K562 (cell line): ENCODE data around the gene NOP14. TPM values are rescaled to one million over a fixed set of nuclear protein-coding genes. Genes with fewer than 3 reads are reported as not detected.

ENCODE experiments used
- ASH1L ChIP-seq: fragments of 450-650 bp; IDR thresholded peaks from 2 replicates; pipeline ENCODE4 v1.6.1; 2018; ENCODE audit warnings: borderline replicate concordance, mild to moderate bottlenecking, low read depth; ENCODE audit not compliant: partially characterized antibody
- BHLHE40 ChIP-seq: IDR thresholded peaks from 2 replicates; pipeline ENCODE4 v1.6.1; 2011; ENCODE audit warnings: low read length, improper control_type of control experiment
- CBFA2T2 ChIP-seq: fragments of 450-650 bp; conservative IDR thresholded peaks from 2 replicates; pipeline ENCODE4 v1.6.1; 2017; ENCODE audit warnings: mild to moderate bottlenecking
- CCAR2 ChIP-seq: fragments of 200-400 bp; formaldehyde crosslinking; IDR thresholded peaks from 2 replicates; pipeline ENCODE4 v1.6.1; 2017; ENCODE audit warnings: mild to moderate bottlenecking, low read depth, low read length
- MNT ChIP-seq, 2 experiments: fragments of 450-650 bp; conservative IDR thresholded peaks; 2 replicates each; pipeline ENCODE4 v1.6.1; 2017; ENCODE audit warnings: mild to moderate bottlenecking in 2 of 2, moderate library complexity in 2 of 2
- RB1 ChIP-seq: fragments of 450-650 bp; IDR thresholded peaks from 2 replicates; pipeline ENCODE4 v1.6.1; 2017; ENCODE audit warnings: low read depth, mild to moderate bottlenecking
- RBBP5 ChIP-seq: fragments of 200-600 bp; sonication (generic); IDR thresholded peaks from 2 replicates; pipeline ENCODE4 v1.6.1; 2012; ENCODE audit warnings: borderline replicate concordance, mild to moderate bottlenecking, low read length, control low read depth, inconsistent platforms; ENCODE audit not compliant: insufficient read depth, poor library complexity, severe bottlenecking
- TBL1XR1 ChIP-seq, 2 experiments: IDR thresholded peaks; 2 replicates each; pipeline ENCODE4 v1.6.1; 2012; ENCODE audit warnings: improper control_type of control experiment in 2 of 2, low read length in 2 of 2, mild to moderate bottlenecking in 1 of 2
- ZNF175 ChIP-seq: fragments of 200-800 bp; sonication (Bioruptor generic); IDR thresholded peaks from 2 replicates; pipeline ENCODE4 v1.6.1; 2016; ENCODE audit warnings: low read depth, mild to moderate bottlenecking, missing genetic modification characterization, missing compliant biosample characterization
- ZNF239 ChIP-seq: fragments of 250-450 bp; sonication (Bioruptor Pico); IDR thresholded peaks from 2 replicates; pipeline ENCODE4 v1.4.0; 2020; ENCODE audit warnings: mild to moderate bottlenecking
- ZNF311 ChIP-seq: fragments of 250-450 bp; sonication (Bioruptor Pico); IDR thresholded peaks from 2 replicates; pipeline ENCODE4 v1.4.0; 2020; ENCODE audit warnings: mild to moderate bottlenecking, moderate library complexity
- ZNF76 ChIP-seq: fragments of 250-450 bp; sonication (Bioruptor Pico); IDR thresholded peaks from 2 replicates; pipeline ENCODE4 v1.4.0; 2020; ENCODE audit warnings: mild to moderate bottlenecking, moderate library complexity, borderline replicate concordance
- ZNF780A ChIP-seq: fragments of 250-450 bp; sonication (Bioruptor Pico); IDR thresholded peaks from 2 replicates; pipeline ENCODE4 v1.5.0; 2021; ENCODE audit warnings: mild to moderate bottlenecking
- polyA plus RNA-seq, 8 experiments: library from polyadenylated mRNA; depleted of rRNA in 4 of 8; stranded (reverse) in 5 of 8; unstranded in 3 of 8; fragments of >200 nt; fragmentation: Nextera tagmentation in 2 of 8; fragmentation: Illumina TruSeq in 1 of 8; extraction: Ambion mirVana in 2 of 8; extraction: Trizol in 1 of 8; gene quantifications; 2 replicates each; pipeline versions ENCODE4 v1.2.1 to v1.2.3, GENCODE V29; 2011 to 2014; ENCODE audit warnings: inconsistent platforms in 1 of 8, missing spikeins in 1 of 8
- total RNA-seq, 7 experiments: library from RNA; depleted of rRNA in 6 of 7; stranded (reverse); fragments of >200 nt in 6 of 7; fragmentation: Illumina TruSeq in 2 of 7; extraction: Trizol in 2 of 7; gene quantifications; 2 replicates each; pipeline versions ENCODE4 v1.2.1 to v1.2.3, GENCODE V29; 2011 to 2021; ENCODE audit warnings: low replicate concordance in 1 of 7
- TF ChIP-seq, protein P1 (sequence below): fragments of 200-600 bp; sonication (generic); IDR thresholded peaks from one replicate; pipeline ENCODE4 v1.6.1; 2012; ENCODE audit warnings: mild to moderate bottlenecking, low read depth, low read length, inconsistent platforms

The NOP14 gene
- total and polyA plus RNA-seq, 9 of the 15 experiments (the other 6 are each of a cell fraction or from before 2014, with no cell fraction given), result 12.7 to 76.0 (median 50.9) TPM

DNA sequence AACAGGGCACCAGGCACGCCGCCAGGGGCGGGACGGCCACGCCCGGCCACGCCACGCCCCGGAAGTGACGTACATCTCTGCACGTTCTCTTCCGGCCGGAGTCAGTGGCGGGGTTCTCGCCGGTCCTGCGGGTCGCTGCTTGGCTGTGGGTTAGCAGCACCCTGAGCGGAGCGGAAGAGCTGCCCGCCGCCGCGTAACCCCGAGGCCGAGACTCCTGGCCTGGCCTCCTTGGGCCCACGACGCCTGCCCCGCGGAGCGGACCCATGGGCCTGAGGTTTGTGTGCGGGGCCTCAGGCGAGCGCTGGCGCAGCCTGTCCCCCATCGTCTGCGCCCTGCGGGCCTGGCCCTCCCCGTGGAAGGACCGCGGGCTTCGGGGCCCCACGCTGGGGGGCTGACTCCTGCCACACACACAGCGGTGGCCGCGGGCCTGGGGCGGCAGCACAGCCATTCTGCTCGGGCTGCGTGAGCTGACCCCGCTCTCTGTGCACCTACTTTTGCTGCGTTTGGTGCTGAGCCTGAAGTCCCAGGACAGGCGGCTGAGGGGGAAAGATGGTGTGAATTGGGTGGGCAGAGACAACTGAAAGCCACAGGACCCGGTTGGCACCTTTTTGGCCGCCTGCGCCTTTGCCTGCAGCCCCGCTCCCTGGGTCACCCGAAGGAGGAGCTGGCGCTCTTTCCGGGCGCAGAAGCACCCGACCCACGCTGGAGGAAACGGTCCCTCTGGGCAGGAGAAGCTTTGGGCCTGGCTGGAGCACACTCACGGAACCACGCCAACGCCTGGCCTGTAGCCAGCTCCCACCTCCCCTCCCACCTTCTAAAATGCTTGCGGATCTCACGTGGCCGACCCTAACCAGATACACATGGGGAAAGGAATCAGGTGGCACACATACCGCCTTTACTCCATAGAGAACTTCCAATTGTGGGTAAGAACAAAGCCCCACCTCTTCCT, 28.1 kb downstream of the NOP14 start (continued):
- no peak for TF ChIP-seq ZNF239 (CRISPR knock-in tag)
- no peak for TF ChIP-seq ASH1L
- TF ChIP-seq, protein P1, sequence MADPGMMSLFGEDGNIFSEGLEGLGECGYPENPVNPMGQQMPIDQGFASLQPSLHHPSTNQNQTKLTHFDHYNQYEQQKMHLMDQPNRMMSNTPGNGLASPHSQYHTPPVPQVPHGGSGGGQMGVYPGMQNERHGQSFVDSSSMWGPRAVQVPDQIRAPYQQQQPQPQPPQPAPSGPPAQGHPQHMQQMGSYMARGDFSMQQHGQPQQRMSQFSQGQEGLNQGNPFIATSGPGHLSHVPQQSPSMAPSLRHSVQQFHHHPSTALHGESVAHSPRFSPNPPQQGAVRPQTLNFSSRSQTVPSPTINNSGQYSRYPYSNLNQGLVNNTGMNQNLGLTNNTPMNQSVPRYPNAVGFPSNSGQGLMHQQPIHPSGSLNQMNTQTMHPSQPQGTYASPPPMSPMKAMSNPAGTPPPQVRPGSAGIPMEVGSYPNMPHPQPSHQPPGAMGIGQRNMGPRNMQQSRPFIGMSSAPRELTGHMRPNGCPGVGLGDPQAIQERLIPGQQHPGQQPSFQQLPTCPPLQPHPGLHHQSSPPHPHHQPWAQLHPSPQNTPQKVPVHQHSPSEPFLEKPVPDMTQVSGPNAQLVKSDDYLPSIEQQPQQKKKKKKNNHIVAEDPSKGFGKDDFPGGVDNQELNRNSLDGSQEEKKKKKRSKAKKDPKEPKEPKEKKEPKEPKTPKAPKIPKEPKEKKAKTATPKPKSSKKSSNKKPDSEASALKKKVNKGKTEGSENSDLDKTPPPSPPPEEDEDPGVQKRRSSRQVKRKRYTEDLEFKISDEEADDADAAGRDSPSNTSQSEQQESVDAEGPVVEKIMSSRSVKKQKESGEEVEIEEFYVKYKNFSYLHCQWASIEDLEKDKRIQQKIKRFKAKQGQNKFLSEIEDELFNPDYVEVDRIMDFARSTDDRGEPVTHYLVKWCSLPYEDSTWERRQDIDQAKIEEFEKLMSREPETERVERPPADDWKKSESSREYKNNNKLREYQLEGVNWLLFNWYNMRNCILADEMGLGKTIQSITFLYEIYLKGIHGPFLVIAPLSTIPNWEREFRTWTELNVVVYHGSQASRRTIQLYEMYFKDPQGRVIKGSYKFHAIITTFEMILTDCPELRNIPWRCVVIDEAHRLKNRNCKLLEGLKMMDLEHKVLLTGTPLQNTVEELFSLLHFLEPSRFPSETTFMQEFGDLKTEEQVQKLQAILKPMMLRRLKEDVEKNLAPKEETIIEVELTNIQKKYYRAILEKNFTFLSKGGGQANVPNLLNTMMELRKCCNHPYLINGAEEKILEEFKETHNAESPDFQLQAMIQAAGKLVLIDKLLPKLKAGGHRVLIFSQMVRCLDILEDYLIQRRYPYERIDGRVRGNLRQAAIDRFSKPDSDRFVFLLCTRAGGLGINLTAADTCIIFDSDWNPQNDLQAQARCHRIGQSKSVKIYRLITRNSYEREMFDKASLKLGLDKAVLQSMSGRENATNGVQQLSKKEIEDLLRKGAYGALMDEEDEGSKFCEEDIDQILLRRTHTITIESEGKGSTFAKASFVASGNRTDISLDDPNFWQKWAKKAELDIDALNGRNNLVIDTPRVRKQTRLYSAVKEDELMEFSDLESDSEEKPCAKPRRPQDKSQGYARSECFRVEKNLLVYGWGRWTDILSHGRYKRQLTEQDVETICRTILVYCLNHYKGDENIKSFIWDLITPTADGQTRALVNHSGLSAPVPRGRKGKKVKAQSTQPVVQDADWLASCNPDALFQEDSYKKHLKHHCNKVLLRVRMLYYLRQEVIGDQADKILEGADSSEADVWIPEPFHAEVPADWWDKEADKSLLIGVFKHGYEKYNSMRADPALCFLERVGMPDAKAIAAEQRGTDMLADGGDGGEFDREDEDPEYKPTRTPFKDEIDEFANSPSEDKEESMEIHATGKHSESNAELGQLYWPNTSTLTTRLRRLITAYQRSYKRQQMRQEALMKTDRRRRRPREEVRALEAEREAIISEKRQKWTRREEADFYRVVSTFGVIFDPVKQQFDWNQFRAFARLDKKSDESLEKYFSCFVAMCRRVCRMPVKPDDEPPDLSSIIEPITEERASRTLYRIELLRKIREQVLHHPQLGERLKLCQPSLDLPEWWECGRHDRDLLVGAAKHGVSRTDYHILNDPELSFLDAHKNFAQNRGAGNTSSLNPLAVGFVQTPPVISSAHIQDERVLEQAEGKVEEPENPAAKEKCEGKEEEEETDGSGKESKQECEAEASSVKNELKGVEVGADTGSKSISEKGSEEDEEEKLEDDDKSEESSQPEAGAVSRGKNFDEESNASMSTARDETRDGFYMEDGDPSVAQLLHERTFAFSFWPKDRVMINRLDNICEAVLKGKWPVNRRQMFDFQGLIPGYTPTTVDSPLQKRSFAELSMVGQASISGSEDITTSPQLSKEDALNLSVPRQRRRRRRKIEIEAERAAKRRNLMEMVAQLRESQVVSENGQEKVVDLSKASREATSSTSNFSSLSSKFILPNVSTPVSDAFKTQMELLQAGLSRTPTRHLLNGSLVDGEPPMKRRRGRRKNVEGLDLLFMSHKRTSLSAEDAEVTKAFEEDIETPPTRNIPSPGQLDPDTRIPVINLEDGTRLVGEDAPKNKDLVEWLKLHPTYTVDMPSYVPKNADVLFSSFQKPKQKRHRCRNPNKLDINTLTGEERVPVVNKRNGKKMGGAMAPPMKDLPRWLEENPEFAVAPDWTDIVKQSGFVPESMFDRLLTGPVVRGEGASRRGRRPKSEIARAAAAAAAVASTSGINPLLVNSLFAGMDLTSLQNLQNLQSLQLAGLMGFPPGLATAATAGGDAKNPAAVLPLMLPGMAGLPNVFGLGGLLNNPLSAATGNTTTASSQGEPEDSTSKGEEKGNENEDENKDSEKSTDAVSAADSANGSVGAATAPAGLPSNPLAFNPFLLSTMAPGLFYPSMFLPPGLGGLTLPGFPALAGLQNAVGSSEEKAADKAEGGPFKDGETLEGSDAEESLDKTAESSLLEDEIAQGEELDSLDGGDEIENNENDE, result no peak
- TF ChIP-seq ZNF311, result no peak
- no peak for TF ChIP-seq ZNF175
- TF ChIP-seq BHLHE40, result peak; percentile 95
- TF ChIP-seq ZNF780A, result 0 out of 2 replicates have a peak, but pooled peaks have one; percentile 12
- TF ChIP-seq RB1, result peak; percentile 78
- no peak for TF ChIP-seq CCAR2
- peak; percentile 2 to 79 for TF ChIP-seq MNT (conservative IDR thresholded peaks at IDR 0.05)
- TF ChIP-seq RBBP5, result peak; percentile 90
- TF ChIP-seq ZNF76 (CRISPR knock-in tag), result no peak
- no peak; a peak in 1 of 4 replicates for TF ChIP-seq TBL1XR1 (IDR thresholded peaks at IDR 0.05; ENCODE audit: low read length in 2 of 2)
- TF ChIP-seq CBFA2T2, result no peak
